Endothelial cell of umbilical vein (primary cell): ENCODE data around the gene USP25. TPM values are rescaled to one million over a fixed set of nuclear protein-coding genes. Genes with fewer than 3 reads are reported as not detected.

Experiments
- BruUV-seq: library from RNA; stranded (reverse); fragments of 400-500 nt; replicated peaks from 2 replicates; lab custom pipeline; 2021; lab: Mats Ljungman, UMichigan
- CTCF ChIA-PET: fragments of 300-600, 350-600 bp; sonication (Branson Sonifier 250); formaldehyde crosslinking; loops from one replicate; lab custom pipeline; 2021; ENCODE audit warnings: antibody characterized with exemption, inconsistent platforms; lab: Charles Lee
- POLR2A ChIA-PET: fragments of 300-600, 350-600 bp; sonication (Branson Sonifier 250); formaldehyde crosslinking; loops from one replicate; lab custom pipeline; 2021; ENCODE audit warnings: antibody characterized with exemption, inconsistent platforms; lab: Charles Lee
- DNase-seq: peaks from one replicate; pipeline ENCODE4 v3.0.0-alpha.2; 2011; ENCODE audit warnings: low read depth, low spot score
- FAIRE-seq: peaks from 2 replicates; lab custom pipeline; 2011; peaks lifted over from hg19 to GRCh38; lab: Jason Lieb, UNC
- H2AFZ ChIP-seq: 2 replicates; pipeline ENCODE4 v1.6.0; 2012; ENCODE audit warnings: low read depth, low read length, control low read depth, inconsistent platforms
- H3K27ac ChIP-seq: 2 replicates; pipeline ENCODE4 v1.5.1; 2011; ENCODE audit warnings: low read depth, mild to moderate bottlenecking, control low read depth, low read length, moderate library complexity; ENCODE audit not compliant: insufficient read depth
- H3K27me3 ChIP-seq, 2 experiments: 2 replicates each; pipeline versions ENCODE4 v1.6.0 to v1.6.1; 2011; ENCODE audit warnings: low read length in 2 of 2, mixed read lengths in 1 of 2; ENCODE audit not compliant: control insufficient read depth in 2 of 2, insufficient read depth in 2 of 2
- H3K36me3 ChIP-seq, 2 experiments: 2 replicates in 1 of 2; 3 replicates in 1 of 2; pipeline ENCODE4 v1.5.1; 2011; ENCODE audit warnings: low read length in 2 of 2, mild to moderate bottlenecking in 1 of 2, moderate library complexity in 1 of 2; ENCODE audit not compliant: control insufficient read depth in 2 of 2, insufficient read depth in 2 of 2; ENCODE audit errors: extremely low read depth in 1 of 2
- H3K4me1 ChIP-seq: 3 replicates; pipeline ENCODE4 v1.5.1; 2011; ENCODE audit warnings: mild to moderate bottlenecking, low read length; ENCODE audit not compliant: control insufficient read depth, insufficient read depth; ENCODE audit errors: extremely low read depth
- H3K4me2 ChIP-seq: 2 replicates; pipeline ENCODE4 v1.6.1; 2011; ENCODE audit warnings: low read length, control low read depth, mixed read lengths; ENCODE audit not compliant: insufficient read depth
- H3K4me3 ChIP-seq, 3 experiments: fragments of 200-600 bp in 1 of 3; sonication (generic), shearing (Covaris generic) in 1 of 3; replicated peaks in 1 of 3; 2 replicates each; pipeline ENCODE4 v1.5.1; 2011 to 2016; ENCODE audit warnings: control low read depth in 3 of 3, low read length in 3 of 3, mild to moderate bottlenecking in 2 of 3, inconsistent platforms in 1 of 3, low read depth in 1 of 3, moderate library complexity in 1 of 3; ENCODE audit not compliant: insufficient read depth in 1 of 3
- H3K79me2 ChIP-seq: 2 replicates; pipeline ENCODE4 v1.6.0; 2012; ENCODE audit warnings: low read length, inconsistent platforms; ENCODE audit not compliant: control insufficient read depth, insufficient read depth
- H3K9ac ChIP-seq: replicated peaks from 2 replicates; pipeline ENCODE3; 2011; ENCODE audit warnings: low read length, control low read depth; ENCODE audit not compliant: insufficient read depth; ENCODE audit errors: extremely low read depth
- H3K9me1 ChIP-seq: replicated peaks from 3 replicates; pipeline ENCODE4 v1.6.0; 2011; ENCODE audit warnings: mild to moderate bottlenecking, low read length; ENCODE audit not compliant: control insufficient read depth, insufficient read depth; ENCODE audit errors: extremely low read depth
- H3K9me3 ChIP-seq: replicated peaks from 2 replicates; pipeline ENCODE4 v1.5.1; 2012; ENCODE audit warnings: low read length, inconsistent platforms; ENCODE audit not compliant: control insufficient read depth, insufficient read depth
- H4K20me1 ChIP-seq: replicated peaks from 2 replicates; pipeline ENCODE3; 2011; ENCODE audit warnings: mild to moderate bottlenecking, low read length; ENCODE audit not compliant: control insufficient read depth, insufficient read depth; ENCODE audit errors: extremely low read depth
- CTCF ChIP-seq, 2 donors: IDR thresholded peaks; 1 replicate in 1 of 2; 2 replicates in 1 of 2; pipeline ENCODE4 v1.5.1; 2011; ENCODE audit warnings: low read length in 2 of 2, mild to moderate bottlenecking in 2 of 2, moderate library complexity in 2 of 2, control low read depth in 1 of 2, inconsistent platforms in 1 of 2, low read depth in 1 of 2; ENCODE audit not compliant: insufficient read depth in 1 of 2; ENCODE audit errors: extremely low read depth in 1 of 2
- FOS ChIP-seq: IDR thresholded peaks from 2 replicates; pipeline ENCODE4 v1.6.1; 2011; ENCODE audit warnings: mild to moderate bottlenecking, low read length, moderate library complexity, borderline replicate concordance; ENCODE audit not compliant: insufficient read depth
- MAX ChIP-seq: IDR thresholded peaks from 2 replicates; pipeline ENCODE4 v1.6.1; 2011; ENCODE audit not compliant: insufficient read depth, insufficient read length
- POLR2A ChIP-seq: IDR thresholded peaks from 2 replicates; pipeline ENCODE4 v1.6.1; 2012; ENCODE audit warnings: low read depth, mild to moderate bottlenecking, control low read depth, low read length
- POLR2AphosphoS5 ChIP-seq: IDR thresholded peaks from 2 replicates; pipeline ENCODE4 v1.6.1; 2012; ENCODE audit warnings: low read depth, mild to moderate bottlenecking, control low read depth, low read length, moderate library complexity; ENCODE audit not compliant: insufficient read depth
- dilution Hi-C: fragments of 300-500 bp; cut with MboI; formaldehyde crosslinking; loops from one replicate; pipeline ENCODE4 v1.15.0; 2019; ENCODE audit warnings: low sequenced_read_pairs; ENCODE audit not compliant: extremely low pct_ligation_motif_present
- intact Hi-C: fragments of 100-400 bp; cut with micrococcal nuclease; formaldehyde crosslinking; loops from one replicate; pipeline ENCODE4 v1.10.0; 2022
- polyA plus RNA-seq, 4 experiments: library from polyadenylated mRNA; depleted of rRNA in 3 of 4; stranded (reverse) in 3 of 4; unstranded in 1 of 4; fragments of >200 nt; gene quantifications; 2 replicates each; pipeline versions ENCODE4 v1.2.1 to v1.2.3, GENCODE V29; 2011 to 2012; ENCODE audit warnings: missing spikeins in 1 of 4
- total RNA-seq: library from RNA; stranded (reverse); gene quantifications from 2 replicates; pipeline ENCODE4 v1.2.3, GENCODE V29; 2021

USP25 gene
- total and polyA plus RNA-seq, 2 donors (not counting 3 experiments of a cell fraction or from before 2014, with no cell fraction given), result 14.4 to 67.5 TPM

GRCh38 chr21:15839601-15840000, 109.8 kb downstream of the USP25 start:
- no peak for FAIRE-seq
- DNase-seq, result no peak
- H2AFZ ChIP-seq, result no peak overlapping the region
- TF ChIP-seq FOS (peak; percentile 28), POLR2AphosphoS5 (no peak)
- H3K4me3 ChIP-seq, result no peak overlapping the region
- H3K27me3 ChIP-seq, result no peaks in the 10 kb centered on the region
- BruUV-seq, result no TSS peak
- no peak overlapping the region for H3K4me2 ChIP-seq
- H3K9me1 ChIP-seq, result no peaks in the 10 kb centered on the region
- POLR2A ChIA-PET, result no interaction called here
- H3K4me1 ChIP-seq, result peaks cover 25% of the 10 kb centered on the region
- no peaks in the 10 kb centered on the region for H3K9me3 ChIP-seq
- H3K79me2 ChIP-seq, result peaks cover 4% of the 10 kb centered on the region
- intact Hi-C loops (no loop called here), dilution Hi-C loops (no loop called here)
- CTCF ChIA-PET, result interaction anchor here (0.6 kb wide), 1 partner anchor 46 kb away, joined by 3 read pairs; no protein-coding TSS in a partner anchor
- H3K27ac ChIP-seq, result no peak overlapping the region
- H3K36me3 ChIP-seq, result peaks cover 0 to 9% of the 10 kb centered on the region in 2 experiments
- H4K20me1 ChIP-seq, result no peaks in the 10 kb centered on the region
- no peak overlapping the region for H3K9ac ChIP-seq

GRCh38 chr21:15840406-15840805, 110.6 kb downstream of the USP25 start:
- peaks cover 4% of the 10 kb centered on the region for H3K79me2 ChIP-seq
- H3K4me2 ChIP-seq, result no peak overlapping the region
- no TSS peak for BruUV-seq
- DNase-seq (no peak), FAIRE-seq (no peak)
- no peak overlapping the region for H3K9ac ChIP-seq
- CTCF ChIA-PET, result interaction anchor here (1.0 kb wide), 1 partner anchor 31 kb away, joined by 4 read pairs; no protein-coding TSS in a partner anchor
- no peak overlapping the region for H3K4me3 ChIP-seq
- no peak overlapping the region for H3K27ac ChIP-seq
- H3K27me3 ChIP-seq, result no peaks in the 10 kb centered on the region
- no peaks in the 10 kb centered on the region for H3K9me3 ChIP-seq
- intact Hi-C loops (loop anchor here (10.0 kb wide), 1 partner anchor 776 kb away; the partner anchor contains the start of gene NRIP1), dilution Hi-C loops (no loop called here)
- H4K20me1 ChIP-seq, result no peaks in the 10 kb centered on the region
- POLR2A ChIA-PET, result no interaction called here
- no peaks in the 10 kb centered on the region for H3K9me1 ChIP-seq
- H3K36me3 ChIP-seq, result peaks cover 0 to 9% of the 10 kb centered on the region in 2 experiments
- peaks cover 25% of the 10 kb centered on the region for H3K4me1 ChIP-seq
- H2AFZ ChIP-seq, result no peak overlapping the region
- TF ChIP-seq FOS (no peak), POLR2A (no peak), CTCF (IDR thresholded peaks at IDR 0.05; ENCODE audit: extremely low read depth in 1 of 2, insufficient read depth in 1 of 2, low read depth in 1 of 2, low read length in 2 of 2) (no peak), MAX (no peak), POLR2AphosphoS5 (no peak)
